K562 (cell line): Measurements from ENCODE around the gene LRP1. TPM values are rescaled to one million over a fixed set of nuclear protein-coding genes. Genes with fewer than 3 reads are reported as not detected.
A peak's percentile ranks its signal among the peaks of the same experiment; 100 is the strongest.

Experiments used
- AFF1 ChIP-seq, 2 experiments: fragments of 450-650 bp; IDR thresholded peaks; 2 replicates each; pipeline ENCODE4 v1.6.1; 2018; ENCODE audit warnings: mild to moderate bottlenecking in 2 of 2, low read depth in 1 of 2; ENCODE audit not compliant: partially characterized antibody in 2 of 2
- CBX3 ChIP-seq, 2 experiments: IDR thresholded peaks; 1 replicate in 1 of 2; 2 replicates in 1 of 2; pipeline ENCODE4 v1.6.1; 2012; ENCODE audit warnings: inconsistent platforms in 2 of 2, low read length in 2 of 2, borderline replicate concordance in 1 of 2, control low read depth in 1 of 2
- CC2D1A ChIP-seq: fragments of 450-650 bp; IDR thresholded peaks from 2 replicates; pipeline ENCODE4 v1.6.1; 2017; ENCODE audit warnings: mild to moderate bottlenecking
- CREBBP ChIP-seq: IDR thresholded peaks from one replicate; pipeline ENCODE4 v1.6.1; 2012; ENCODE audit warnings: low read depth, mild to moderate bottlenecking, control low read depth, inconsistent platforms, low read length
- CSDE1 ChIP-seq, 2 experiments: fragments of 450-650 bp; IDR thresholded peaks; 2 replicates each; pipeline ENCODE4 v1.6.1; 2016; ENCODE audit warnings: mild to moderate bottlenecking in 1 of 2
- CTCFL ChIP-seq: IDR thresholded peaks from 2 replicates; pipeline ENCODE4 v1.6.1; 2011; ENCODE audit warnings: borderline replicate concordance, low read depth, mild to moderate bottlenecking, moderate library complexity, low read length; ENCODE audit not compliant: insufficient read depth, poor library complexity, severe bottlenecking
- GTF2A2 ChIP-seq: IDR thresholded peaks from 2 replicates; pipeline ENCODE4 v1.6.1; 2016; ENCODE audit warnings: mild to moderate bottlenecking, missing genetic modification characterization, missing compliant biosample characterization
- PHF21A ChIP-seq: fragments of 450-650 bp; IDR thresholded peaks from 2 replicates; pipeline ENCODE4 v1.6.1; 2017; ENCODE audit warnings: low read depth, borderline replicate concordance
- POLR2AphosphoS2 ChIP-seq: IDR thresholded peaks from 2 replicates; pipeline ENCODE4 v1.6.1; 2012; ENCODE audit warnings: low read length, improper control_type of control experiment
- POLR2G ChIP-seq: fragments of 200-400 bp; formaldehyde crosslinking; IDR thresholded peaks from 2 replicates; pipeline ENCODE4 v1.6.1; 2017; ENCODE audit warnings: low read depth, mild to moderate bottlenecking, antibody characterized with exemption, low read length, moderate library complexity
- SIN3A ChIP-seq, 2 experiments: fragments of 150-350 bp in 1 of 2; IDR thresholded peaks; 2 replicates each; pipeline ENCODE4 v1.6.1; 2011 to 2016; ENCODE audit warnings: borderline replicate concordance in 2 of 2, low read depth in 2 of 2, low read length in 2 of 2, mild to moderate bottlenecking in 2 of 2, moderate library complexity in 2 of 2; ENCODE audit not compliant: control insufficient read depth in 1 of 2
- TAL1 ChIP-seq: fragments of 450-650 bp; IDR thresholded peaks from 2 replicates; pipeline ENCODE4 v1.6.1; 2016; ENCODE audit warnings: mild to moderate bottlenecking
- ZBTB11 ChIP-seq, 3 experiments: fragments of 200-800 bp in 1 of 3; fragments of 250-450 bp in 1 of 3; fragments of 450-650 bp in 1 of 3; sonication (Bioruptor Pico) in 1 of 3; sonication (Bioruptor generic) in 1 of 3; formaldehyde crosslinking in 1 of 3; IDR thresholded peaks; 2 replicates each; pipeline versions ENCODE4 v1.6.1 to v1.8.0; 2016 to 2022; ENCODE audit warnings: mild to moderate bottlenecking in 2 of 3, missing genetic modification characterization in 2 of 3, missing compliant biosample characterization in 1 of 3, moderate library complexity in 1 of 3
- ZBTB7A ChIP-seq: IDR thresholded peaks from 2 replicates; pipeline ENCODE4 v1.6.1; 2011; ENCODE audit warnings: low read depth, mild to moderate bottlenecking, low read length, moderate library complexity, borderline replicate concordance; ENCODE audit not compliant: control insufficient read depth
- ZEB2 ChIP-seq: fragments of 450-650 bp; IDR thresholded peaks from 2 replicates; pipeline ENCODE4 v1.6.1; 2016
- ZNF224 ChIP-seq: sonication (generic); formaldehyde crosslinking; IDR thresholded peaks from 2 replicates; pipeline ENCODE4 v1.8.0; 2022; ENCODE audit warnings: mild to moderate bottlenecking, missing genetic modification reagents
- polyA plus RNA-seq, 8 experiments: library from polyadenylated mRNA; depleted of rRNA in 4 of 8; stranded (reverse) in 5 of 8; unstranded in 3 of 8; fragments of >200 nt; fragmentation: Nextera tagmentation in 2 of 8; fragmentation: Illumina TruSeq in 1 of 8; extraction: Ambion mirVana in 2 of 8; extraction: Trizol in 1 of 8; gene quantifications; 2 replicates each; pipeline versions ENCODE4 v1.2.1 to v1.2.3, GENCODE V29; 2011 to 2014; ENCODE audit warnings: inconsistent platforms in 1 of 8, missing spikeins in 1 of 8
- total RNA-seq, 7 experiments: library from RNA; depleted of rRNA in 6 of 7; stranded (reverse); fragments of >200 nt in 6 of 7; fragmentation: Illumina TruSeq in 2 of 7; extraction: Trizol in 2 of 7; gene quantifications; 2 replicates each; pipeline versions ENCODE4 v1.2.1 to v1.2.3, GENCODE V29; 2011 to 2021; ENCODE audit warnings: low replicate concordance in 1 of 7

The LRP1 gene
- total and polyA plus RNA-seq, 9 of the 15 experiments (the other 6 are each of a cell fraction or from before 2014, with no cell fraction given), result 0.04 to 0.64 (median 0.19) TPM; not detected in 2

GRCh38 chr12:57242691-57243454 is 114.6 kb downstream of the LRP1 start (continued):
- peak; percentile 74; the same call in 1 of the 2 replicates for TF ChIP-seq PHF21A
- peak; percentile 95 for TF ChIP-seq ZBTB7A
- TF ChIP-seq POLR2G, result peak; percentile 63
- 0 out of 4 replicates have a peak, but pooled peaks have one; percentile 23 to 51 for TF ChIP-seq SIN3A (IDR thresholded peaks at IDR 0.05; ENCODE audit: borderline replicate concordance in 2 of 2, control insufficient read depth in 1 of 2, low read depth in 2 of 2, low read length in 2 of 2)
- TF ChIP-seq TAL1, result 0 out of 2 replicates have a peak, but pooled peaks have one; percentile 4
- TF ChIP-seq CREBBP, result peak; percentile 77
- peak; percentile 61 for TF ChIP-seq ZEB2
- peak in 1 of 2 experiments; percentile 16 for TF ChIP-seq AFF1 (IDR thresholded peaks at IDR 0.05; ENCODE audit: low read depth in 1 of 2, partially characterized antibody in 2 of 2)
- TF ChIP-seq CSDE1 (IDR thresholded peaks at IDR 0.05), result no peak
- TF ChIP-seq ZNF224 (CRISPR knock-in tag), result no peak
- peak in 1 of 3 experiments; percentile 33; a peak in 1 of 6 replicates for TF ChIP-seq ZBTB11 (CRISPR knock-in tag; IDR thresholded peaks at IDR 0.05)
- TF ChIP-seq POLR2AphosphoS2, result peak; percentile 37; the same call in 1 of the 2 replicates
- 0 out of 3 replicates have a peak, but pooled peaks of 1 of the 2 experiments have one; percentile 21 for TF ChIP-seq CBX3 (IDR thresholded peaks at IDR 0.05; ENCODE audit: borderline replicate concordance in 1 of 2, low read length in 2 of 2)
- no peak for TF ChIP-seq GTF2A2
- TF ChIP-seq CTCFL, result peak; percentile 95
- 0 out of 2 replicates have a peak, but pooled peaks have one; percentile 49 for TF ChIP-seq CC2D1A
